GM12892 (cell line): Measurements from ENCODE around the gene HIP1.
A peak's percentile ranks its signal among the peaks of the same experiment; 100 is the strongest.

Source experiments
- POLR2A ChIP-seq: IDR thresholded peaks from 2 replicates; pipeline ENCODE4 v1.6.1; 2011; ENCODE audit warnings: low read depth, low read length, control low read depth
- POLR2AphosphoS5 ChIP-seq: IDR thresholded peaks from 2 replicates; pipeline ENCODE4 v1.6.1; 2011; ENCODE audit warnings: low read depth, low read length, control low read depth
- TAF1 ChIP-seq: IDR thresholded peaks from 2 replicates; pipeline ENCODE4 v1.6.1; 2011; ENCODE audit warnings: low read depth, mild to moderate bottlenecking, control low read depth, low read length, borderline replicate concordance

DNA sequence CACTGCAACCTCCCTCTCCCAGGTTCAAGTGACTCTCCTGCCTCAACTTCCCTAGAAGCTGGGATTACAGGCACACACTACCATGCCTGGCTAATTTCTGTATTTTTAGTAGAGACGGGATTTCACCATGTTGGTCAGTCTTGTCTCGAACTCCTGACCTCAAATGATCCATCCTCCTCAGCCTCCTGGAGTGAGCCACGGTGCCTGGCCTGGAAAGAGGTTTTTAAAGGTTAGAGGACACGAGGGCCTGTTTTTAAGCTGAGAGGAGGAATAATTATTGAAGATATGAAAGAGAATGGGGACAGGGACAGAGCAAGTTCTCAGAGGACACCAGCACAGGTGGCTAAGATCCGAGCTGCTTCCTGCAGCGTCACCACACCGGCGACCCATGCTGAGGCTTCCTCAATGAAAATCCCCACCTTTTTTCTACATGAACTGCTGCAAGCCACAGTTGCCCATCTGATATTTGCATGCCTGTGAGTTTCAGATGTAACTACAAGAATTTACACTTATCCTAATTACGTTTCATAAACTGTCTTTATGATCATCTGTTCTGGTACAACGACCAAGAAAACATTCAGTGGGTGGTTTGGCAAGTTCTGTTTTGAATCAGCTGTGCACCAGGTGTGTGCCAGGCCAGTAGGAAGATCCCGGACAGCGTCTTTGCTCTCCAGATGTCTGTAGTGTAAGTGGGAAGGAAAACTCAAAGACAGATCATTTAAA is 76.0 kb downstream of the HIP1 start:
- peak; percentile 44; the same call in 1 of the 2 replicates for TF ChIP-seq POLR2A
- TF ChIP-seq POLR2AphosphoS5 = no peak
- TF ChIP-seq TAF1 = no peak
